ENCODE data around the gene HEPN1.

DNA sequence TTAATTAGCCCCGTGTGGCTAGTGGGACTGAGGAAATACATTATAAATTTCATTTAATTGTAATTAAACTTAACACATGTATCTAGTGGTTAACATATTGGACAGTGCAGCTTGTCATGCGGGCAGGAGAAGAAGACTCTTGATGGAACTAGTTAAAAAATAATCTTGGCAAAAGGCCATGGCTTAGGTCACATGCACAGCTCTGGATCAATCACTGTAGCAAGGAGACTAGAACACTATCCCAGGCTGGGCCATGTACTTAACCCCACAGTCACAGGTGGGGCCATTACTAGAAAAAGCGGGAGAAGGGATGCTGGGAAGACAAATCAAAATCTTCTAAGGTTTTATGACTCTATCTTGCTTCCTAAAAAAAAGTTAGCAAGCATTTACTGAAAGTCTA is 25.5 kb downstream of the HEPN1 start:
- TF ChIP-seq, protein P1, sequence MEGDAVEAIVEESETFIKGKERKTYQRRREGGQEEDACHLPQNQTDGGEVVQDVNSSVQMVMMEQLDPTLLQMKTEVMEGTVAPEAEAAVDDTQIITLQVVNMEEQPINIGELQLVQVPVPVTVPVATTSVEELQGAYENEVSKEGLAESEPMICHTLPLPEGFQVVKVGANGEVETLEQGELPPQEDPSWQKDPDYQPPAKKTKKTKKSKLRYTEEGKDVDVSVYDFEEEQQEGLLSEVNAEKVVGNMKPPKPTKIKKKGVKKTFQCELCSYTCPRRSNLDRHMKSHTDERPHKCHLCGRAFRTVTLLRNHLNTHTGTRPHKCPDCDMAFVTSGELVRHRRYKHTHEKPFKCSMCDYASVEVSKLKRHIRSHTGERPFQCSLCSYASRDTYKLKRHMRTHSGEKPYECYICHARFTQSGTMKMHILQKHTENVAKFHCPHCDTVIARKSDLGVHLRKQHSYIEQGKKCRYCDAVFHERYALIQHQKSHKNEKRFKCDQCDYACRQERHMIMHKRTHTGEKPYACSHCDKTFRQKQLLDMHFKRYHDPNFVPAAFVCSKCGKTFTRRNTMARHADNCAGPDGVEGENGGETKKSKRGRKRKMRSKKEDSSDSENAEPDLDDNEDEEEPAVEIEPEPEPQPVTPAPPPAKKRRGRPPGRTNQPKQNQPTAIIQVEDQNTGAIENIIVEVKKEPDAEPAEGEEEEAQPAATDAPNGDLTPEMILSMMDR (IDR thresholded peaks at IDR 0.05; ENCODE audit: low read depth, low read length): no peak
- TF ChIP-seq, protein P2, sequence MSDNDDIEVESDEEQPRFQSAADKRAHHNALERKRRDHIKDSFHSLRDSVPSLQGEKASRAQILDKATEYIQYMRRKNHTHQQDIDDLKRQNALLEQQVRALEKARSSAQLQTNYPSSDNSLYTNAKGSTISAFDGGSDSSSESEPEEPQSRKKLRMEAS (IDR thresholded peaks at IDR 0.05; ENCODE audit: low read depth, low read length): no peak
- no peak for TF ChIP-seq POLR2A (IDR thresholded peaks at IDR 0.05; ENCODE audit: extremely low read depth, insufficient read length)
- no peak for TF ChIP-seq MYC (IDR thresholded peaks at IDR 0.05; ENCODE audit: low read depth, low read length)
